ENCODE results near the gene GPR143. TPM values are rescaled to one million over a fixed set of nuclear protein-coding genes. Genes with fewer than 3 reads are reported as not detected.

GPR143 gene
- total RNA-seq, 1 donor from 2014 or later: 1.8 TPM

Other genes with a start within 250 kb of the GPR143 start
- 13.1 TPM for gene SHROOM2, start 20.6 kb upstream of the GPR143 start, total RNA-seq
- 0.43 TPM for gene CLDN34, start 201.5 kb upstream of the GPR143 start, total RNA-seq

Measured in mucosa of gallbladder (tissue), 1 donor.